ENCODE results near the gene FER1L5. TPM values are rescaled to one million over a fixed set of nuclear protein-coding genes. Genes with fewer than 3 reads are reported as not detected.

Gene FER1L5
- total RNA-seq, 1 donor from 2014 or later: 0.75 TPM

DNA sequence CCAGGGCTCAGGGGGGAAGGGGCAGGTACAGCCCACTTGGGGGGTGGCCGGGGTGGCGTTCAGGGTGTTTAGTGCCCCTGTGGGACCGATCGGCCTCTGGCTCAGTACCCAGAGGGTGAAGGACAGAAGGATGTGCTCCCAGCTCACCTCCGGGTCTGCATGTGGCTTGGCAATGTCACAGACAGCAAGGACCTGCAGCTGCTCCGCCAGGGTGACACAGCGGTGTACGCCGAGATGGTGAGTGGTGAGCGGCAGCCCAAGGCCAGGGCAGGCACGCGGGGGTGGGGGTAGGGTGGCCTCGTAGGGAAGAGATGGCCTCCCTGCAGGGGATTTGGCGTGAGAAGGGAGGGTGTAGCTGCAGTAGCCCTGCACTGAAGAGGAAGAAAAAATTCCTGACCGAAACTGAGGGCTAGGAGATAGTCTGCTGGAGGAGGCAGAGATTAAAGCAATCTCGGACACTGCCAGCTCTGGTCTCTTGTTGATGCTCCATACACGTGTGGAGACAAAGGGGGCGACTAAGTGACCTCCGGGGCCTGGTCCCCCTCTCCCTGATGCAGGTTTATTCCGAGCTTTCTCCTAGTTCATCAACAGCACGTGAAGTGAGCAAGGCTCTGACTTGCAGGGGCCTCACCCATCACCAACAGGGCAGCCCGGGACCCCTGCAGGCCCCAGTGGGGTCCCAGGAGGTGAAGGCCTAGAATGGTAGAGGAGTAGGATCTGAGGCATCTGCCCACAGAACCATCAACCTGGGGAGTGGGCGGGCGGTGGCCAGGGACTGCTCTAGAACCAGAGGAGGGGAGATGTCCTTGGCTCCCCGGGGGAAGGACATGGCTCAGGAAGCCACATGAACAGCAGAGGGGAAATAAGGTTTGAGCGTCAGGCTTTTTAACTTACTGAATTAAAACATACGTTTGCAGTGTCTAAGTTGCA is 45.4 kb downstream of the FER1L5 start:
- TF ChIP-seq, protein P1, sequence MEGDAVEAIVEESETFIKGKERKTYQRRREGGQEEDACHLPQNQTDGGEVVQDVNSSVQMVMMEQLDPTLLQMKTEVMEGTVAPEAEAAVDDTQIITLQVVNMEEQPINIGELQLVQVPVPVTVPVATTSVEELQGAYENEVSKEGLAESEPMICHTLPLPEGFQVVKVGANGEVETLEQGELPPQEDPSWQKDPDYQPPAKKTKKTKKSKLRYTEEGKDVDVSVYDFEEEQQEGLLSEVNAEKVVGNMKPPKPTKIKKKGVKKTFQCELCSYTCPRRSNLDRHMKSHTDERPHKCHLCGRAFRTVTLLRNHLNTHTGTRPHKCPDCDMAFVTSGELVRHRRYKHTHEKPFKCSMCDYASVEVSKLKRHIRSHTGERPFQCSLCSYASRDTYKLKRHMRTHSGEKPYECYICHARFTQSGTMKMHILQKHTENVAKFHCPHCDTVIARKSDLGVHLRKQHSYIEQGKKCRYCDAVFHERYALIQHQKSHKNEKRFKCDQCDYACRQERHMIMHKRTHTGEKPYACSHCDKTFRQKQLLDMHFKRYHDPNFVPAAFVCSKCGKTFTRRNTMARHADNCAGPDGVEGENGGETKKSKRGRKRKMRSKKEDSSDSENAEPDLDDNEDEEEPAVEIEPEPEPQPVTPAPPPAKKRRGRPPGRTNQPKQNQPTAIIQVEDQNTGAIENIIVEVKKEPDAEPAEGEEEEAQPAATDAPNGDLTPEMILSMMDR (conservative IDR thresholded peaks at IDR 0.05): no peak
- Mint-ChIP-seq H3K36me3 (no peaks in the 10 kb centered on the region), H3K27ac (no peak overlapping the region), H3K27me3 (peaks cover 5% of the 10 kb centered on the region), H3K9me3 (no peaks in the 10 kb centered on the region), H3K4me3 (no peak overlapping the region), H3K4me1 (ENCODE audit: unreplicated experiment) (peaks cover 5% of the 10 kb centered on the region)
- no peak for DNase-seq (ENCODE audit: extremely low spot score, unreplicated experiment)

DNA sequence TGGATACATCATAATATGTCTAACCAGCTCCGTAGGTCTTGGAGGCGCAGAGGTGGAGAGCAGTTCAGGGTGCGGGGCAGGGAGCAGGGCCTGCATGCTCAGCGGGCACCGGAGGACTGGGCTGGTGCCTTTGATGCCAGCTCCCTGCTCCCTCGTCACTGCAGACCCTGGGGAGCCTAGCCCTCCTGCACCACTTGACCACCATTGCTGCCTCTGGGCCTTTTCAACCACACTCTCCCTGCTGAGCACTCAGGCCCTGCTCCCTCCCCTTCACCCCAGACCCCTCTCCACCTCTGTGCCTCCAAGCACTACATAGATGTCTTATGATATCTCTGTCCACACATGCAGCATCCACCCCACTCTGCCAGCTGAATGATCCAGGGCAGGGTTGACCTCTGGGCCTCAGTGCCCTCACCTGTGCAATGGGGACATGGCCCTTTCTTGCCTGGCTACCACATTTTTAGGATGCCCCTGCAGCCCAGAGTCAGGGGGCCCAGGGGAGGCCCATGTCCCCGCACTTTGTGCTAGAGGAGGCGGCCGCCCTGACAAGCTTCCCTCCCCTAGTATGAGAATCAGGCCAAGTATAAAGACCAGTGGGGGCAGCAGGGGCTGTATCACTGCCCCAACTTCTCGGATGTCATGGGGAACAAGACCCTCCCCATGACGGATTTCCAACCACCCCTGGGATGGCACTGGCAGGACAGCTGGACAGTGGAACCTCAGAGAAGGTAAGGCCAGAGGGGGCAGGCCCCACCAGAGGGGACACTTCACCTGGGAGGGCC is 46.3 kb downstream of the FER1L5 start:
- Mint-ChIP-seq H3K9me3 (no peaks in the 10 kb centered on the region), H3K36me3 (no peaks in the 10 kb centered on the region), H3K27me3 (peaks cover 5% of the 10 kb centered on the region), H3K4me3 (no peak overlapping the region), H3K27ac (no peak overlapping the region), H3K4me1 (ENCODE audit: unreplicated experiment) (peaks cover 5% of the 10 kb centered on the region)
- TF ChIP-seq, protein P1 (conservative IDR thresholded peaks at IDR 0.05): no peak
- DNase-seq (ENCODE audit: extremely low spot score, unreplicated experiment): no peak

DNA sequence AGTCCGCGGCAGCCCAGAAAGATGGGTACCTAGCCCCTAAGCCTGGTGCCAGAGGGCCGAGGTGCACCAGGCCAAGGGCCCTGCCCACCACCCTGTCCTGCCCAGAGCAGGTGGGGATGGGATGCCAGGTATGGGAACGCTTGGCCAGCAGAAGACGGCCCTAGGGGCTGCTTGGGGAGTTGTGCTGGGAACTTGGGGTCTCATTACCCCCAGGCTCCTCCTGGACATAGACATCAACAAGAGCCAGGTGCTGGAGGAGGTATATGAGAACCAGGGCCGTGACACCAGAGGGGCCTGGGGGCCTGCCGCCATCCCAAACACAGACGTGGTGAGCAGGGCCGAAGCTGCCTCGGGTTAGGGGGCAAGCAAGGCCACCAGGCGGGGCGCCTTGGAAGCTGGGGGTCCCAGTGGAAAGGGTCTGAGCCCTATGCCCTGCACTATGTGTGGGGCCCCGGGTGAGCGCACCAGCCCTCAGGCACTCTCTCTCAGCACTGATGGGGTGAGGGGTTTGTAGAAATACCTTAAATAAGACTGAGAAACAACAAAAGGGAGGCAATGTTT is 46.9 kb downstream of the FER1L5 start:
- H3K4me1 Mint-ChIP-seq (ENCODE audit: unreplicated experiment): peaks cover 7% of the 10 kb centered on the region
- no peak for DNase-seq (ENCODE audit: extremely low spot score, unreplicated experiment)
- H3K27ac Mint-ChIP-seq: no peak overlapping the region
- H3K36me3 Mint-ChIP-seq: no peaks in the 10 kb centered on the region
- H3K4me3 Mint-ChIP-seq: no peak overlapping the region
- H3K9me3 Mint-ChIP-seq: no peaks in the 10 kb centered on the region
- peaks cover 2% of the 10 kb centered on the region for H3K27me3 Mint-ChIP-seq
- TF ChIP-seq, protein P1 (conservative IDR thresholded peaks at IDR 0.05): no peak

DNA sequence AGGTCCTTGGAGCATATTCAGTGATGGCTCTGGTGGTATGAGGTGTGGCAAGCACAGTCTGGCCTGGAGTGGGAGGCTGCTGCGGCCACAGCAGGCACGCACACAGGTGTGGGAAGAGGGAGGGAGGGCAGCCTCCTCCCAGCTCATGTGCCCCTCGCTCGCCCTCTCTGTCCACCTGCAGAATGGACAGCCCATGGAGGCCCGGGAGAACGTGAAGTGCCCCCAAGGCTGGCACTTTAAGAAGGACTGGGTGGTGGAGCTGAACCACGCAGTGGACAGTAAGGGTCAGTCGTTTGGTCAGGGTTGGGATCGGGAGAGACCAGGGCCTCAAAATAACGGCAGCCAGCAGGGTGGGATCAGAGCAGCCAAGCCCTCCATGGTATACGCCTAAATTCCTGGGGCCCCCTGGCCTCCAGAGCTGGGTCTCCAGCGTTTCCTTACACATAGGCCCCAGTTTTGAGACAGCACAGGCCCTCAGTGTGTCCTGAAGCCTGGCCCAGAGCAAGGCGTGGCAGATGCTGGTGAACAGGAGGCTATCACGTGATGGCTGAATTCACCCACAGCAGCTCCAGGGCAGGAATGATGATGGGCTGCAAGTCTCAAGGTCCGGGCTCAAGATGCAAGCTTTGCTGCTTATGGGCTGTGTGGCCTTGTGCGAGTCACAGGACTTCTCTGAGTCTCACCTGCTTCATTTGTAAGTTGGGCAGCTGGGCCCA is 47.9 kb downstream of the FER1L5 start:
- H3K4me3 Mint-ChIP-seq: no peak overlapping the region
- H3K4me1 Mint-ChIP-seq (ENCODE audit: unreplicated experiment): peaks cover 4% of the 10 kb centered on the region
- H3K27me3 Mint-ChIP-seq: no peaks in the 10 kb centered on the region
- no peak overlapping the region for H3K27ac Mint-ChIP-seq
- H3K36me3 Mint-ChIP-seq: no peaks in the 10 kb centered on the region
- DNase-seq (ENCODE audit: extremely low spot score, unreplicated experiment): no peak
- H3K9me3 Mint-ChIP-seq: no peaks in the 10 kb centered on the region
- TF ChIP-seq, protein P1 (conservative IDR thresholded peaks at IDR 0.05): no peak

DNA sequence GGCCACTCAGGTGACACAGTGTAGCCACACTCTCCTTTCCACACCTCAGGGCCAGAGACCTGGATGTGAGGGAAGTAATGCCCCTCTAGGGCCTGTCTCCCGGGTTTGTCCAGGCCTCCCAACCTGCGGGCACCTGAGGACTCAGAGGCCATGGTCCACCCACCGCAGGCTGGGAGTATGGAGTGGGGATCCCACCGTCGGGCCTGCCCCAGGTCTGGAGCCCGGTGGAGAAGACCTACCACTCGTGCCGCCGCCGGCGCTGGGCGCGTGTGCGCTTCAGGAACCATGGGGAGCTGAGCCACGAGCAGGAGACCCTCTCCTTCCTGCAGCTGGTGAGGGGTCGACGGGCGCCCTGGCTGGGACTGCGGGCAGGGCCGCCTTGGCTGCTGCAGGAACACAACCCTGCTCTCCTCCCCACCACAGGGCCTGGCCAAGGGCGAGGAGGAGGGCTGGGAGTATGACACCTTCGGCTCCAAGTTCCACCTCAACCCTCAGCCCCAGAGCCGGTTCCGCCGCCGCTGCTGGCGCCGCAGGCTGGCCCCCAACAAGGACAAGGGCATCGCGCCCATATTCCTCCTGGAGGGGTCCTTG is 48.6 kb downstream of the FER1L5 start:
- no peaks in the 10 kb centered on the region for H3K27me3 Mint-ChIP-seq
- no peaks in the 10 kb centered on the region for H3K36me3 Mint-ChIP-seq
- no peak overlapping the region for H3K4me3 Mint-ChIP-seq
- H3K4me1 Mint-ChIP-seq (ENCODE audit: unreplicated experiment): peaks cover 4% of the 10 kb centered on the region
- DNase-seq (ENCODE audit: extremely low spot score, unreplicated experiment): no peak
- TF ChIP-seq, protein P1 (conservative IDR thresholded peaks at IDR 0.05): no peak
- no peak overlapping the region for H3K27ac Mint-ChIP-seq
- no peaks in the 10 kb centered on the region for H3K9me3 Mint-ChIP-seq

Measured in type B pancreatic cell (in vitro differentiated cells).